Ramos (cell line): Measurements from ENCODE around the gene SLC16A8.

ENCODE experiments used
- in situ Hi-C: fragments of 300-500 bp; cut with MboI; formaldehyde crosslinking; loops from one replicate; pipeline ENCODE4 v1.14.3; 2022; ENCODE audit warnings: low sequenced_read_pairs; ENCODE audit not compliant: unreplicated experiment

The SLC16A8 gene

GRCh38 chr22:38032681-38033521 is 51.1 kb downstream of the SLC16A8 start:
- in situ Hi-C loops, result no loop called here

- in situ Hi-C loops, result no loop called here
These were observed 52.5 kb downstream of the SLC16A8 start for GRCh38 chr22:38031491-38031890.

- in situ Hi-C loops, result no loop called here
These were observed 53.5 kb downstream of the SLC16A8 start for GRCh38 chr22:38030311-38031133.

GRCh38 chr22:38029901-38030300 is 54.1 kb downstream of the SLC16A8 start:
- in situ Hi-C loops, result no loop called here

- in situ Hi-C loops, result no loop called here
These were observed 54.6 kb downstream of the SLC16A8 start for GRCh38 chr22:38029370-38029769.

GRCh38 chr22:38028344-38029130 is 55.4 kb downstream of the SLC16A8 start:
- in situ Hi-C loops, result no loop called here
